Measurements from ENCODE around the gene TOR4A. TPM values are rescaled to one million over a fixed set of nuclear protein-coding genes. Genes with fewer than 3 reads are reported as not detected.

The TOR4A gene
- total RNA-seq, 2 experiments from 2014 or later: 11.7 to 22.3 TPM

- H3K79me2 ChIP-seq (ENCODE audit: insufficient read depth, low read depth, low read length): peaks cover 18% of the 10 kb centered on the region; the same call in 1 of the 2 replicates
- no peak for DNase-seq (ENCODE audit: low spot score)
- no peak overlapping the region for H3K4me3 ChIP-seq (ENCODE audit: low read depth, low read length, poor library complexity, severe bottlenecking)
- H2AFZ ChIP-seq (ENCODE audit: low read length): no peak overlapping the region
- H3K4me1 ChIP-seq (ENCODE audit: insufficient read depth, low read length, poor library complexity, severe bottlenecking): peaks cover 79% of the 10 kb centered on the region
- no peak overlapping the region for H3K27ac ChIP-seq (ENCODE audit: low read depth, low read length, poor library complexity, severe bottlenecking)
- no peaks in the 10 kb centered on the region for H3K9me3 ChIP-seq (ENCODE audit: low read length)
- CTCF ChIA-PET (ENCODE audit: unreplicated experiment): no interaction called here
- no peaks in the 10 kb centered on the region for H3K9me2 ChIP-seq (ENCODE audit: insufficient read depth, low read length)
- TF ChIP-seq CTCF (conservative IDR thresholded peaks at IDR 0.05; ENCODE audit: low read length) (no peak), EZH2phosphoT487 (IDR thresholded peaks at IDR 0.05; ENCODE audit: borderline replicate concordance, low read depth, low read length) (no peak)
- no TSS peak for BruUV-seq (replicated peaks)
- POLR2A ChIA-PET: no interaction called here
- intact Hi-C loops (cut with micrococcal nuclease; ENCODE audit: unreplicated experiment): no loop called here
- no peaks in the 10 kb centered on the region for H4K20me1 ChIP-seq (ENCODE audit: insufficient read depth, low read length)
- H3K36me3 ChIP-seq (ENCODE audit: insufficient read depth, low read length): peaks cover 55% of the 10 kb centered on the region
- no peak overlapping the region for H3K4me2 ChIP-seq (ENCODE audit: low read length)
Measured at GRCh38 chr9:137270929-137271695, 6.4 kb upstream of the TOR4A start.

GRCh38 chr9:137271696-137272076 is 5.8 kb upstream of the TOR4A start:
- H3K4me3 ChIP-seq (ENCODE audit: low read depth, low read length, poor library complexity, severe bottlenecking): no peak overlapping the region
- BruUV-seq (replicated peaks): no TSS peak
- H2AFZ ChIP-seq (ENCODE audit: low read length): no peak overlapping the region
- TF ChIP-seq CTCF (conservative IDR thresholded peaks at IDR 0.05; ENCODE audit: low read length): no peak
- no peak for TF ChIP-seq EZH2phosphoT487 (IDR thresholded peaks at IDR 0.05; ENCODE audit: borderline replicate concordance, low read depth, low read length)
- no peak overlapping the region for H3K4me2 ChIP-seq (ENCODE audit: low read length)
- peaks cover 79% of the 10 kb centered on the region for H3K4me1 ChIP-seq (ENCODE audit: insufficient read depth, low read length, poor library complexity, severe bottlenecking)
- no peak overlapping the region for H3K27ac ChIP-seq (ENCODE audit: low read depth, low read length, poor library complexity, severe bottlenecking)
- peaks cover 50% of the 10 kb centered on the region for H3K36me3 ChIP-seq (ENCODE audit: insufficient read depth, low read length)
- no peaks in the 10 kb centered on the region for H3K9me3 ChIP-seq (ENCODE audit: low read length)
- H3K9me2 ChIP-seq (ENCODE audit: insufficient read depth, low read length): no peaks in the 10 kb centered on the region
- peaks cover 15% of the 10 kb centered on the region; the same call in 1 of the 2 replicates for H3K79me2 ChIP-seq (ENCODE audit: insufficient read depth, low read depth, low read length)
- CTCF ChIA-PET (ENCODE audit: unreplicated experiment): no interaction called here
- POLR2A ChIA-PET: no interaction called here
- no peaks in the 10 kb centered on the region for H4K20me1 ChIP-seq (ENCODE audit: insufficient read depth, low read length)
- intact Hi-C loops (cut with micrococcal nuclease; ENCODE audit: unreplicated experiment): no loop called here
- DNase-seq (ENCODE audit: low spot score): no peak
